HCT116 (cell line): ENCODE measurements around the gene NBAS. TPM values are rescaled to one million over a fixed set of nuclear protein-coding genes. Genes with fewer than 3 reads are reported as not detected.
"Not testable (repeated sequence)": the region's sequence is repeated elsewhere in the genome, so short reads cannot be mapped to it uniquely, and the experiment has no call there.

Source experiments
- ATAC-seq: fragments of 200-7000 bp; cut with Tn5 transposase; 2 replicates; pipeline ENCODE4 v1.9.1; 2020; ENCODE audit warnings: mild to moderate bottlenecking, moderate library complexity
- BruUV-seq: library from RNA; stranded (reverse); fragments of 400-500 nt; replicated peaks from 2 replicates; lab custom pipeline; 2021; lab: Mats Ljungman, UMichigan
- CTCF ChIA-PET: fragments of 300-600 bp; sonication (Branson Sonifier 250); formaldehyde crosslinking; loops from one replicate; lab custom pipeline; 2021; ENCODE audit warnings: antibody characterized with exemption; lab: Charles Lee
- POLR2A ChIA-PET: fragments of 300-600, 350-600 bp; sonication (Branson Sonifier 250); formaldehyde crosslinking; loops from one replicate; lab custom pipeline; 2021; ENCODE audit warnings: antibody characterized with exemption; lab: Charles Lee
- RAD21 ChIA-PET, 2 experiments: fragments of 300-600 bp; sonication (Branson Sonifier 250); formaldehyde crosslinking; loops; one replicate each; lab custom pipeline; 2023; ENCODE audit warnings: low total read pairs in 2 of 2; ENCODE audit not compliant: uncharacterized antibody in 2 of 2, unreplicated experiment in 2 of 2, low non-redundant PET in 1 of 2; lab: Charles Lee
- DNase-seq: peaks from one replicate; pipeline ENCODE4 v3.0.0-alpha.2; 2010; ENCODE audit warnings: low read depth, low spot score
- H2AFZ ChIP-seq: fragments of 200-600 bp; shearing (Covaris generic), sonication (generic); 2 replicates; pipeline ENCODE4 v1.6.1; 2017; ENCODE audit warnings: low read depth, mixed run types, mixed read lengths, antibody characterized with exemption, low read length; ENCODE audit not compliant: poor library complexity, severe bottlenecking
- H3K27ac ChIP-seq: 2 replicates; pipeline ENCODE4 v1.5.1; 2012; ENCODE audit warnings: low read depth, low read length
- H3K27me3 ChIP-seq: fragments of 200-600 bp; sonication (generic); 2 replicates; pipeline ENCODE4 v1.6.1; 2016; ENCODE audit warnings: mixed run types, low read length, mixed read lengths; ENCODE audit not compliant: insufficient read depth
- H3K36me3 ChIP-seq, 2 experiments: fragments of 200-500 bp in 1 of 2; fragments of 200-600 bp in 1 of 2; sonication (Bioruptor generic) in 1 of 2; sonication (generic) in 1 of 2; 2 replicates each; pipeline versions ENCODE4 v1.5.1 to v1.6.1; 2014 to 2016; ENCODE audit warnings: low read length in 2 of 2, inconsistent platforms in 1 of 2, mixed read lengths in 1 of 2, mixed run types in 1 of 2; ENCODE audit not compliant: insufficient read depth in 2 of 2, control insufficient read depth in 1 of 2
- H3K4me1 ChIP-seq, 2 experiments: fragments of 200-600 bp in 1 of 2; sonication (generic) in 1 of 2; 2 replicates each; pipeline versions ENCODE4 v1.5.1 to v1.6.1; 2012 to 2017; ENCODE audit warnings: low read length in 2 of 2, inconsistent platforms in 1 of 2, mild to moderate bottlenecking in 1 of 2, mixed read lengths in 1 of 2, mixed run types in 1 of 2, moderate library complexity in 1 of 2; ENCODE audit not compliant: insufficient read depth in 2 of 2, control insufficient read depth in 1 of 2
- H3K4me2 ChIP-seq: fragments of 200-600 bp; sonication (generic); 2 replicates; pipeline ENCODE4 v1.6.1; 2017; ENCODE audit warnings: mixed run types, low read length, mixed read lengths
- H3K4me3 ChIP-seq, 2 experiments: fragments of 200-600 bp in 1 of 2; sonication (generic) in 1 of 2; replicated peaks in 1 of 2; 2 replicates each; pipeline ENCODE4 v1.5.1; 2011 to 2016; ENCODE audit warnings: low read length in 2 of 2, control low read depth in 1 of 2, low read depth in 1 of 2, mild to moderate bottlenecking in 1 of 2, mixed read lengths in 1 of 2, mixed run types in 1 of 2
- H3K79me2 ChIP-seq: fragments of 200-600 bp; sonication (generic); 2 replicates; pipeline ENCODE4 v1.6.1; 2017; ENCODE audit warnings: mild to moderate bottlenecking, mixed run types, low read length, moderate library complexity, mixed read lengths; ENCODE audit not compliant: insufficient read depth
- H3K9ac ChIP-seq: fragments of 200-600 bp; sonication (generic); 2 replicates; pipeline ENCODE4 v1.6.1; 2016; ENCODE audit warnings: low read length, mixed read lengths
- H3K9me2 ChIP-seq: fragments of 200-600 bp; sonication (generic), shearing (Covaris generic); 2 replicates; pipeline ENCODE4 v1.6.1; 2017; ENCODE audit warnings: mixed run types, mild to moderate bottlenecking, moderate library complexity; ENCODE audit not compliant: insufficient read depth
- H3K9me3 ChIP-seq, 2 experiments: fragments of 200-500 bp in 1 of 2; fragments of 200-600 bp in 1 of 2; sonication (Bioruptor generic) in 1 of 2; sonication (generic) in 1 of 2; 2 replicates each; pipeline ENCODE4 v1.6.1; 2014 to 2017; ENCODE audit warnings: low read length in 2 of 2, mixed read lengths in 2 of 2, inconsistent platforms in 1 of 2, low read depth in 1 of 2, mild to moderate bottlenecking in 1 of 2, mixed run types in 1 of 2, moderate library complexity in 1 of 2; ENCODE audit not compliant: control insufficient read depth in 1 of 2, insufficient read depth in 1 of 2
- H4K20me1 ChIP-seq: fragments of 200-600 bp; sonication (generic), shearing (Covaris generic); 2 replicates; pipeline ENCODE4 v1.6.1; 2017; ENCODE audit warnings: mixed run types, mild to moderate bottlenecking, moderate library complexity; ENCODE audit not compliant: insufficient read depth
- ELF1 ChIP-seq: IDR thresholded peaks from 2 replicates; pipeline ENCODE4 v1.6.1; 2012; ENCODE audit warnings: low read depth, borderline replicate concordance
- EZH2phosphoT487 ChIP-seq: fragments of 200-600 bp; IDR thresholded peaks from 2 replicates; pipeline ENCODE4 v1.6.1; 2018; ENCODE audit warnings: antibody characterized with exemption, borderline replicate concordance
- POLR2A ChIP-seq: IDR thresholded peaks from 2 replicates; pipeline ENCODE4 v1.7.0; 2011; ENCODE audit warnings: borderline replicate concordance; ENCODE audit not compliant: insufficient read depth, insufficient read length; ENCODE audit errors: extremely low read depth
- POLR2AphosphoS5 ChIP-seq: IDR thresholded peaks from 2 replicates; pipeline ENCODE4 v1.6.1; 2011; ENCODE audit warnings: mild to moderate bottlenecking, low read depth, low read length, moderate library complexity
- SIN3A ChIP-seq: IDR thresholded peaks from 2 replicates; pipeline ENCODE4 v1.6.1; 2012; ENCODE audit warnings: low read depth
- YY1 ChIP-seq: IDR thresholded peaks from 2 replicates; pipeline ENCODE4 v1.6.1; 2011; ENCODE audit warnings: low read length, low read depth, moderate library complexity, mild to moderate bottlenecking; ENCODE audit not compliant: insufficient replicate concordance; ENCODE audit errors: extremely low read depth
- ZFX ChIP-seq: fragments of 450-650 bp; IDR thresholded peaks from 2 replicates; pipeline ENCODE4 v1.6.1; 2017
- intact Hi-C: fragments of 100-400 bp; cut with micrococcal nuclease; formaldehyde crosslinking; loops from 2 replicates; pipeline ENCODE4 v1.10.0; 2022
- total RNA-seq: library from RNA; stranded (reverse); gene quantifications from one replicate; pipeline ENCODE4 v1.2.1, GENCODE V29; 2021; ENCODE audit not compliant: unreplicated experiment
- TF ChIP-seq, protein P1 (sequence below): IDR thresholded peaks from 2 replicates; pipeline ENCODE4 v1.6.1; 2012

Gene NBAS
- total RNA-seq, 1 experiment from 2014 or later = 32.8 TPM

DNA sequence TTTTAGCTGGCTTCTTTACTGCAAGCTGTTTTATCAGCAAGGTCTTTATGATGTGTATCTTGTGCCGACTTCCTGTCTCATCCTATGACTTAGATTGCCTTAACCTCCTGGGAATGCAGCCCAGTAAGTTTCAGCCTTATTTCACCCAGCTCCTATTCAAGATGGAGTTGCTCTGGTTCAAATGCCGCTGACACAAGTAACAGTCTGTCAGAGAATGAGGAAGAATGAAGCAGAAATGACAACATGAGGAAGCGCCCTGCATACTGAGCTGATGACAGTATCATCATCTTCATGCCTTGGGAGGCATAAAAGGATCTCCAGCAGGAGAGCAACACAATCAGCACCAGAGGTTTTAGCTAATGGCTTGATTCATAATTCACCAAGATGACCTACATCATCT is 309.4 kb downstream of the NBAS start:
- Histone ChIP-seq H3K27me3 (no peaks in the 10 kb centered on the region), H3K36me3 (no peaks in the 10 kb centered on the region), H2AFZ (no peak overlapping the region), H3K9ac (no peak overlapping the region), H3K27ac (no peak overlapping the region), H3K4me1 (no peaks in the 10 kb centered on the region), H3K4me3 (no peak overlapping the region), H3K9me2 (no peaks in the 10 kb centered on the region), H3K9me3 (no peaks in the 10 kb centered on the region), H4K20me1 (no peaks in the 10 kb centered on the region), H3K4me2 (no peak overlapping the region), H3K79me2 (no peaks in the 10 kb centered on the region)
- no TSS peak for BruUV-seq
- intact Hi-C loops = no loop called here
- TF ChIP-seq POLR2AphosphoS5 (no peak), YY1 (no peak), ELF1 (no peak), ZFX (no peak), POLR2A (no peak), EZH2phosphoT487 (no peak), SIN3A (no peak)
- TF ChIP-seq, protein P1, sequence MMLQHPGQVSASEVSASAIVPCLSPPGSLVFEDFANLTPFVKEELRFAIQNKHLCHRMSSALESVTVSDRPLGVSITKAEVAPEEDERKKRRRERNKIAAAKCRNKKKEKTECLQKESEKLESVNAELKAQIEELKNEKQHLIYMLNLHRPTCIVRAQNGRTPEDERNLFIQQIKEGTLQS = no peak
- ChIA-PET CTCF (no interaction called here), RAD21 (no interaction called here), POLR2A (no interaction called here)
- DNase-seq = no peak
- no peak for ATAC-seq

DNA sequence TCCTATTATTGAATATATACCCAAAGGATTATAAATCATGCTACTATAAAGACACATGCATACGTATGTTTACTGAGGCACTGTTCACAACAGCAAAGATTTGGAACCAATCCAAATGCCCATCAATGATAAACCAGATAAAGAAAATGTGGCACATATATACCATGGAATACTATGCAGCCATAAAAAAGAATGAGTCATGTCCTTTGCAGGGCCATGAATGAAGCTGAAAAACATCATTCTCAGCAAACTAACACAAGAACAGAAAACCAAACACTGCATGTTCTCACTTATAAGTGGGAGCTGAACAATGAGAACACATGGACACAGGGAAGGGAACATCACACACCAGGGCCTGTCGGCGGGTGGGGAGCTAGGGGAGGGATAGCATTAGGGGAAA is 310.2 kb downstream of the NBAS start:
- CTCF ChIA-PET = not testable (repeated sequence)

More for the DNA sequence above, 310.2 kb downstream of the NBAS start:
- H3K36me3 ChIP-seq, H3K9me2 ChIP-seq, H3K4me3 ChIP-seq, H3K9ac ChIP-seq, RAD21 ChIA-PET, BruUV-seq, H3K4me2 ChIP-seq, H2AFZ ChIP-seq, H3K27me3 ChIP-seq, H4K20me1 ChIP-seq, H3K9me3 ChIP-seq, ATAC-seq, intact Hi-C loops, H3K4me1 ChIP-seq, POLR2A ChIA-PET, H3K79me2 ChIP-seq, H3K27ac ChIP-seq, DNase-seq: not testable (repeated sequence)
